ENCODE results near the gene SLC4A3. TPM values are rescaled to one million over a fixed set of nuclear protein-coding genes. Genes with fewer than 3 reads are reported as not detected.
"Not testable (repeated sequence)": the region's sequence is repeated elsewhere in the genome, so short reads cannot be mapped to it uniquely, and the experiment has no call there.

The SLC4A3 gene
- total and polyA plus RNA-seq, 2 donors (not counting 3 experiments of a cell fraction or from before 2014, with no cell fraction given) = 0.29 to 0.35 TPM

DNA sequence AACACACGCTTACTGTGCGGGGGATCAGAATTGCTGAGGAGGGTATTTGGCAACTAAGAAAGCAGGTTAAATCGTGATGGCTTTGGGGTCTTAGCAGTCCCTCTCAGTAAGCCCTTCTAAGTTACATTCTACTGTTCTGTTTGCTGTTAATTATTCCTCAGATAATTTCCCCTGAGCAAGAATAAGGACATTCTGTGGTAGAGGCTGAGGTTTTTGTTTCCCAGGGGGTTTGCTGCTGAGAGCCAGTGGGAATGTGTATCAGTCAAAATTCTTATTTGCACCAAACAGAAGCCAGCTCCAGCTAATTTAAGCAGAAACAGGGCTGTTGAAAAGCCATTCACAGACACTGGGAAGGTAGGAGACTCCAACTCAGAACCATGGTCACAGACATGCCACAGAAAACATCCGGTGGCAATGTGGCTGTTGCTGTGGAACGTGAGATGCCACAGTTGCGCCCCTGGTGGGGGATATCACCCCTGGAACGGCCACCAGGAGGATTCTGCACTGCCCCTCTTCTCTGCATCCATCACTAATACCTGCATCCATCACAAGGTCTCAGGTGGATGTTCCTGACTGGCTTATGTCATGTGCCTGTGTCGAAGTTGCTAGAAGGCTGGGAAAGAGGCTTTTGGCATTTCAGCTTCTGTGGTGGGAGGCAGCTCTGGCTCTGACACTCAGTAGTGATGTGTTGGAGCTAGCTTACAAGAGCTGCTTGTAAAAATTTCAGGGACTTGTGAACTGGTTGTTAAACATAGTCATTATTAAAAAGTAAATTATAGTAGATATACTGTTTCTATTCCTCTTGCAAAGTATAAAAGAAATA lies 23.2 kb downstream of the SLC4A3 start:
- BruUV-seq (replicated peaks) = no TSS peak
- TF ChIP-seq GATA2 (IDR thresholded peaks at IDR 0.05; ENCODE audit: insufficient read depth, insufficient read length, low read depth, low read length) = no peak
- TF ChIP-seq, protein P1, sequence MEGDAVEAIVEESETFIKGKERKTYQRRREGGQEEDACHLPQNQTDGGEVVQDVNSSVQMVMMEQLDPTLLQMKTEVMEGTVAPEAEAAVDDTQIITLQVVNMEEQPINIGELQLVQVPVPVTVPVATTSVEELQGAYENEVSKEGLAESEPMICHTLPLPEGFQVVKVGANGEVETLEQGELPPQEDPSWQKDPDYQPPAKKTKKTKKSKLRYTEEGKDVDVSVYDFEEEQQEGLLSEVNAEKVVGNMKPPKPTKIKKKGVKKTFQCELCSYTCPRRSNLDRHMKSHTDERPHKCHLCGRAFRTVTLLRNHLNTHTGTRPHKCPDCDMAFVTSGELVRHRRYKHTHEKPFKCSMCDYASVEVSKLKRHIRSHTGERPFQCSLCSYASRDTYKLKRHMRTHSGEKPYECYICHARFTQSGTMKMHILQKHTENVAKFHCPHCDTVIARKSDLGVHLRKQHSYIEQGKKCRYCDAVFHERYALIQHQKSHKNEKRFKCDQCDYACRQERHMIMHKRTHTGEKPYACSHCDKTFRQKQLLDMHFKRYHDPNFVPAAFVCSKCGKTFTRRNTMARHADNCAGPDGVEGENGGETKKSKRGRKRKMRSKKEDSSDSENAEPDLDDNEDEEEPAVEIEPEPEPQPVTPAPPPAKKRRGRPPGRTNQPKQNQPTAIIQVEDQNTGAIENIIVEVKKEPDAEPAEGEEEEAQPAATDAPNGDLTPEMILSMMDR (IDR thresholded peaks at IDR 0.05; ENCODE audit: extremely low read depth in 1 of 2, insufficient read depth in 1 of 2, low read depth in 1 of 2, low read length in 2 of 2) = no peak
- TF ChIP-seq, protein P2, sequence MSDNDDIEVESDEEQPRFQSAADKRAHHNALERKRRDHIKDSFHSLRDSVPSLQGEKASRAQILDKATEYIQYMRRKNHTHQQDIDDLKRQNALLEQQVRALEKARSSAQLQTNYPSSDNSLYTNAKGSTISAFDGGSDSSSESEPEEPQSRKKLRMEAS (IDR thresholded peaks at IDR 0.05; ENCODE audit: insufficient read depth, insufficient read length) = no peak
- TF ChIP-seq MYC (IDR thresholded peaks at IDR 0.05; ENCODE audit: low read depth, low read length) = no peak
- no peak for TF ChIP-seq POLR2A (IDR thresholded peaks at IDR 0.05; ENCODE audit: low read depth, low read length)
- no peak for TF ChIP-seq POLR2AphosphoS5 (IDR thresholded peaks at IDR 0.05; ENCODE audit: insufficient read depth, low read depth, low read length)
- TF ChIP-seq JUN (IDR thresholded peaks at IDR 0.05; ENCODE audit: borderline replicate concordance, insufficient read depth, insufficient read length, low read depth) = no peak
- TF ChIP-seq FOS (IDR thresholded peaks at IDR 0.05; ENCODE audit: borderline replicate concordance, insufficient read depth, low read length) = no peak
- no peak for TF ChIP-seq EZH2 (IDR thresholded peaks at IDR 0.05; ENCODE audit: borderline replicate concordance, low read depth, low read length, severe bottlenecking)
- no peaks in the 10 kb centered on the region for H3K36me3 ChIP-seq (ENCODE audit: control insufficient read depth in 2 of 2, extremely low read depth in 1 of 2, insufficient read depth in 2 of 2, low read length in 2 of 2)
- no peak overlapping the region for H3K27ac ChIP-seq (ENCODE audit: insufficient read depth, low read depth, low read length)
- no peaks in the 10 kb centered on the region for H3K9me3 ChIP-seq (replicated peaks; ENCODE audit: control insufficient read depth, insufficient read depth, low read length)
- no peak overlapping the region for H3K4me3 ChIP-seq (replicated peaks in 1 of 3; ENCODE audit: insufficient read depth in 1 of 3, low read depth in 1 of 3, low read length in 3 of 3)
- H3K79me2 ChIP-seq (ENCODE audit: control insufficient read depth, insufficient read depth, low read length) = no peaks in the 10 kb centered on the region
- dilution Hi-C loops (cut with MboI; ENCODE audit: extremely low pct_ligation_motif_present, low sequenced_read_pairs) (no loop called here), intact Hi-C loops (cut with micrococcal nuclease) (no loop called here)
- no peak for FAIRE-seq
- DNase-seq (ENCODE audit: low read depth, low spot score) = no peak
- H3K9ac ChIP-seq (replicated peaks; ENCODE audit: extremely low read depth, insufficient read depth, low read length) = no peak overlapping the region
- peaks cover 4 to 15% of the 10 kb centered on the region in 2 experiments for H3K27me3 ChIP-seq (ENCODE audit: control insufficient read depth in 2 of 2, insufficient read depth in 2 of 2, low read length in 2 of 2)
- no peak overlapping the region for H3K4me2 ChIP-seq (ENCODE audit: insufficient read depth, low read length)
- no peaks in the 10 kb centered on the region for H3K4me1 ChIP-seq (ENCODE audit: control insufficient read depth, extremely low read depth, insufficient read depth, low read length)
- H2AFZ ChIP-seq (ENCODE audit: low read depth, low read length) = no peak overlapping the region
- H4K20me1 ChIP-seq (replicated peaks; ENCODE audit: control insufficient read depth, extremely low read depth, insufficient read depth, low read length) = no peaks in the 10 kb centered on the region
- H3K9me1 ChIP-seq (replicated peaks; ENCODE audit: control insufficient read depth, extremely low read depth, insufficient read depth, low read length) = no peaks in the 10 kb centered on the region
- POLR2A ChIA-PET = no interaction called here
- CTCF ChIA-PET = no interaction called here

DNA sequence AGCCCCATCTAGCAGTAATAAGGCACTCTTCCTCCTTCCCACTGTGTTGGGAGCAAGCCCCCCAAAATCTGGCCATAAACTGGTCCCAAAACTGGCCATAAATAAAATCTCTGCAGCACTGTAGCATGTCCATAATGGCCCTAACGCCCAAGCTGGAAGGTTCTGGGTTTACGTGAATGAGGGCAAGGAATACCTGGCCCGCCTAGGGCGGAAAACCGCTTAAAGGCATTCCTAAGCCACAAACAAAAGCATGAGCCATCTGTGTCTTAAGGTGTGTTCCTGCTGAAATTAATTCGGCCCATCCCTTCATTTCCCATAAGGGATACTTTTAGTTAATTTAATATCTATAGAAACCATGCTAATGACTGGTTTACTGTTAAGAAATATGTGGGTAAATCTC lies 24.2 kb downstream of the SLC4A3 start:
- CTCF ChIA-PET; H3K4me2 ChIP-seq (ENCODE audit: insufficient read depth, low read length); BruUV-seq (replicated peaks); H2AFZ ChIP-seq (ENCODE audit: low read depth, low read length); H3K27ac ChIP-seq (ENCODE audit: insufficient read depth, low read depth, low read length); H3K4me3 ChIP-seq (replicated peaks in 1 of 3; ENCODE audit: insufficient read depth in 1 of 3, low read depth in 1 of 3, low read length in 3 of 3); H3K36me3 ChIP-seq (ENCODE audit: control insufficient read depth in 2 of 2, extremely low read depth in 1 of 2, insufficient read depth in 2 of 2, low read length in 2 of 2); H3K9me1 ChIP-seq (replicated peaks; ENCODE audit: control insufficient read depth, extremely low read depth, insufficient read depth, low read length); POLR2A ChIA-PET; DNase-seq (ENCODE audit: low read depth, low spot score); H3K9ac ChIP-seq (replicated peaks; ENCODE audit: extremely low read depth, insufficient read depth, low read length); H4K20me1 ChIP-seq (replicated peaks; ENCODE audit: control insufficient read depth, extremely low read depth, insufficient read depth, low read length); FAIRE-seq; H3K9me3 ChIP-seq (replicated peaks; ENCODE audit: control insufficient read depth, insufficient read depth, low read length); dilution Hi-C loops (cut with MboI; ENCODE audit: extremely low pct_ligation_motif_present, low sequenced_read_pairs); H3K4me1 ChIP-seq (ENCODE audit: control insufficient read depth, extremely low read depth, insufficient read depth, low read length); H3K79me2 ChIP-seq (ENCODE audit: control insufficient read depth, insufficient read depth, low read length); intact Hi-C loops (cut with micrococcal nuclease): not testable (repeated sequence)
- H3K27me3 ChIP-seq (ENCODE audit: control insufficient read depth in 2 of 2, insufficient read depth in 2 of 2, low read length in 2 of 2) = peaks cover 4 to 15% of the 10 kb centered on the region in 2 experiments
